ENCODE data around the gene MORC1.
"Not testable (repeated sequence)": the region's sequence is repeated elsewhere in the genome, so short reads cannot be mapped to it uniquely, and the experiment has no call there.

The MORC1 gene

DNA sequence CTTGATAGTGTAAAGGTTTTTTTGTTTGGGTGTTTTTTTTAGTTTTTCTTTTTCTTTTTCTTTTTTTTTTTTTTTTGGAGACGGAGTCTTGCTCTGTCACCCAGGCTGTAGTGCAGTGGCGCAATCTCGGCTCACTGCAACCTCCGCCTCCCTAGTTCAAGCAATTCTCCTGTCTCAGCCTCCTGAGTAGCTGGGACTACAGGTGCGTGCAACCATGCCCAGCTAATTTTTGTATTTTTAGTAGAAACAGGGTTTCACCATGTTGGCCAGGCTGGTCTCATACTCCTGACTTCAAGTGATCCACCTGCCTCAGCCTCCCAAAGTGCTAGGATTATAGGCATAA, 15.5 kb upstream of the MORC1 start:
- H3K4me3 ChIP-seq (ENCODE audit: low read length) = not testable (repeated sequence)

DNA sequence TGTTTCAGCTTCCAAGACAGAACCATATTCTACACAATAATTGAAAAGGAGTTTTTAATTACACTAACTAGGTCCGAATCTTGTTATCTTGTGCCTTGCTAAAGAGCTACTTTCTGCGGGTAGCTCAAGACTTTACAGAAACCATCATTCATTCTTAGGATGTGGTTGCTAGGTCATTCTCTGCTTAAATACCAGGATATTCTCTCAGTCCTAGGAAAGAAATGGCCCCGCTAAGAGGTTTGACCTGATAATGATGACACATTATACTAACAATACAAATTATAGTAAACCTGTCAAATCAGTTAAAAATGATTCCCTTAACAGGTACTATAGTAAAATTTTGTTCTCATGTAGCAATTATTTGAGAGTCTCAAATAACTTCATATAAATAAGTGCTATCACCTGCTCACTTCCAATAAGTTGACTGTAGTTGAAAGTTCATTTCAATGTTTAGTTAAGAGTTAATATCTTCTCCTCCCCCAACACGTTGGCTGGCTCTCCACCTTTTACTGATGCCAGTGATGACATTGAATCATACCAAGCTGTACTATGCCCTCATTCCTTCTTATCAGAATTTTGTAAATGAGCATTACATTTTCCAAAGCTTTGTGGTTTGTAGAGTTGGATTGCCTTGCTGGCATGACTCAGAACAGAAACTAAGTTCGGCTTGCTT, 15.0 kb upstream of the MORC1 start:
- no peak overlapping the region for H3K9ac ChIP-seq (ENCODE audit: low read length)
- H3K27ac ChIP-seq (ENCODE audit: low read length) = no peak overlapping the region
- H3K27me3 ChIP-seq (ENCODE audit: control insufficient read depth, insufficient read depth, low read length) = no peaks in the 10 kb centered on the region
- no peaks in the 10 kb centered on the region for H3K4me1 ChIP-seq (ENCODE audit: control insufficient read depth, low read depth, low read length)
- no peak overlapping the region for H3K4me3 ChIP-seq (ENCODE audit: low read length)
- no peaks in the 10 kb centered on the region for H3K36me3 ChIP-seq (ENCODE audit: control insufficient read depth, low read depth, low read length)
- no peaks in the 10 kb centered on the region for H3K9me3 ChIP-seq (ENCODE audit: control insufficient read depth, low read depth, low read length)

More for the DNA sequence above, 15.5 kb upstream of the MORC1 start:
- H3K27ac ChIP-seq (ENCODE audit: low read length); H3K36me3 ChIP-seq (ENCODE audit: control insufficient read depth, low read depth, low read length); H3K27me3 ChIP-seq (ENCODE audit: control insufficient read depth, insufficient read depth, low read length); H3K4me1 ChIP-seq (ENCODE audit: control insufficient read depth, low read depth, low read length); H3K9me3 ChIP-seq (ENCODE audit: control insufficient read depth, low read depth, low read length); H3K9ac ChIP-seq (ENCODE audit: low read length): not testable (repeated sequence)

DNA sequence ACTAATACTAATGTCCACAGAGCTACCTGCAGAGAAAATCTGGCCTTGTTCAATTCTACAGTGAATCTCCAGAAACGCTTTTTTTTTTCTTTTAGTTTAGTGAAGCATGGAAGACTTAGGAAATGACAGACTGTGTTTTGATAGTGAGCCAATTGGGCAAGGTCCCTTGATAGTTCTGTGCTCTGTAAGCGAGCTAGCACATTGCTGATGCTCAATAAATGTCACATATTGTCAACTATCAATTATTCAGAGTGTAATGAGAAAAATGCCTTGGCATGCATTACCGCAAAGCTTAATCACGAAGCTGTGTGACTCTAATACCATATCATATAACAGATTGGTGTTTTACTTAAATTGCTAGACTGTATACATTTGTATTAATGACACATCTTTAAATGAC, 13.3 kb upstream of the MORC1 start:
- no peaks in the 10 kb centered on the region for H3K27me3 ChIP-seq (ENCODE audit: control insufficient read depth, insufficient read depth, low read length)
- no peak overlapping the region for H3K27ac ChIP-seq (ENCODE audit: low read length)
- no peaks in the 10 kb centered on the region for H3K4me1 ChIP-seq (ENCODE audit: control insufficient read depth, low read depth, low read length)
- H3K9ac ChIP-seq (ENCODE audit: low read length) = no peak overlapping the region
- no peaks in the 10 kb centered on the region for H3K9me3 ChIP-seq (ENCODE audit: control insufficient read depth, low read depth, low read length)
- no peaks in the 10 kb centered on the region for H3K36me3 ChIP-seq (ENCODE audit: control insufficient read depth, low read depth, low read length)
- no peak overlapping the region for H3K4me3 ChIP-seq (ENCODE audit: low read length)

DNA sequence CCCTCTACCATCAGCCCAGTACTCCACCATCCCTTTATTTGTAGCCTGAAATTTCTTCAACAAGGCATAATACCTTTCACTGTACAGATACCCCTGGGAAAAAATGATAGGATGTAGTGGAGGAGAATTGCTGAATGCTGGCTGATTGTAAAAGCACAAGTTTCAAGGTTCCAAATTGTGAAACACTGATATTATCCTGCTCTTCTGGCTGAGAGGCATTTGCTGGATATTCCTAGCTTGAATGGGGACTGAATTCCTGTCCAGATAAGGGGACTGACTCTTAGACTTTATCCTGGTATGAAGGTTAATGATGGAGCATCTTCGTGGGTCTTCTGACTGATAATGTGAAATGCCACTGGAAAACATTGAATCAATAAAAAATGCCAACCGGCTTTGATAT, 9.6 kb upstream of the MORC1 start:
- Histone ChIP-seq H3K4me1 (ENCODE audit: control insufficient read depth, low read depth, low read length) (no peaks in the 10 kb centered on the region), H3K9me3 (ENCODE audit: control insufficient read depth, low read depth, low read length) (no peaks in the 10 kb centered on the region), H3K36me3 (ENCODE audit: control insufficient read depth, low read depth, low read length) (no peaks in the 10 kb centered on the region), H3K27me3 (ENCODE audit: control insufficient read depth, insufficient read depth, low read length) (no peaks in the 10 kb centered on the region), H3K9ac (ENCODE audit: low read length) (no peak overlapping the region), H3K27ac (ENCODE audit: low read length) (no peak overlapping the region), H3K4me3 (ENCODE audit: low read length) (no peak overlapping the region)

DNA sequence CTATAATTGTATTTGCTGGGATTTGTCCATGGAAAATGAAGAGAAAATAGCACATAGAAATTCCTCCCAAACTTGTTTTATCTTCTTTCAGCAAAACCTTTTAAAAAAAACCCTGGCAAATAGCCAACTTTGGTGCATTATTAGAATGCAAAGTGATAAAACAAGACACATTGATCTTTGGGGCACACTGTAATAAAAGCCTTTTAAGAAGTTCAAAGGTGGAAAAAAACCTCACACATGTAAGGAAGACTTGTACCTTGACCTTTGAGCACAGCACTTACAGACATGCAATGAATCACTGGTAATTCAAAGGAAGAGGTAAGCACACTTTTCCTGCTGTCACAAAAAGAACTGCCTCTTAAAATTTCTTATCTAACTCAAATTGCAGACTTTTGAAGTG, 8.0 kb upstream of the MORC1 start:
- H3K4me1 ChIP-seq (ENCODE audit: control insufficient read depth, low read depth, low read length) = no peaks in the 10 kb centered on the region
- H3K36me3 ChIP-seq (ENCODE audit: control insufficient read depth, low read depth, low read length) = no peaks in the 10 kb centered on the region
- no peaks in the 10 kb centered on the region for H3K9me3 ChIP-seq (ENCODE audit: control insufficient read depth, low read depth, low read length)
- no peak overlapping the region for H3K4me3 ChIP-seq (ENCODE audit: low read length)
- H3K27ac ChIP-seq (ENCODE audit: low read length) = no peak overlapping the region
- H3K9ac ChIP-seq (ENCODE audit: low read length) = no peak overlapping the region
- H3K27me3 ChIP-seq (ENCODE audit: control insufficient read depth, insufficient read depth, low read length) = no peaks in the 10 kb centered on the region

DNA sequence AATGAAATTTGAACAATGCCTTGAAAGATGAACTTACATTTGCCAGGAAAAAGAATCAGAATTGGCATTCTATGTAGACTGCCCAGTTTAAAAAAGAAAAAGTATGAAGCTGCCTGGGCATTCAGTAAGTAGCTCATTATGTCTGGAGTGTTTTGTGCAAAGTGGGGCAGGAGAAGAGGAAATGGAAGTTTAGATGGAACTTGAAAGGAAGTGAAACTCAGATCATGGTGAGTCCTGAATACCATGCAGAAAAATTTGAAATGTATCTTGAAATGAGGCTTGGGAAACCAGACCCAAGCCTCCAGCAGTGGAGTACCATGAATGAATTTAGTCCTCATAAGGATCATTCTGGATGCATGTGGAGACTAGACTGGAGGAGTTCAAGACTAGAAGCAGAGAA, 4.8 kb upstream of the MORC1 start:
- no peaks in the 10 kb centered on the region for H3K27me3 ChIP-seq (ENCODE audit: control insufficient read depth, insufficient read depth, low read length)
- no peaks in the 10 kb centered on the region for H3K36me3 ChIP-seq (ENCODE audit: control insufficient read depth, low read depth, low read length)
- H3K9me3 ChIP-seq (ENCODE audit: control insufficient read depth, low read depth, low read length) = no peaks in the 10 kb centered on the region
- no peak overlapping the region for H3K27ac ChIP-seq (ENCODE audit: low read length)
- no peak overlapping the region for H3K4me3 ChIP-seq (ENCODE audit: low read length)
- H3K9ac ChIP-seq (ENCODE audit: low read length) = no peak overlapping the region
- no peaks in the 10 kb centered on the region for H3K4me1 ChIP-seq (ENCODE audit: control insufficient read depth, low read depth, low read length)

DNA sequence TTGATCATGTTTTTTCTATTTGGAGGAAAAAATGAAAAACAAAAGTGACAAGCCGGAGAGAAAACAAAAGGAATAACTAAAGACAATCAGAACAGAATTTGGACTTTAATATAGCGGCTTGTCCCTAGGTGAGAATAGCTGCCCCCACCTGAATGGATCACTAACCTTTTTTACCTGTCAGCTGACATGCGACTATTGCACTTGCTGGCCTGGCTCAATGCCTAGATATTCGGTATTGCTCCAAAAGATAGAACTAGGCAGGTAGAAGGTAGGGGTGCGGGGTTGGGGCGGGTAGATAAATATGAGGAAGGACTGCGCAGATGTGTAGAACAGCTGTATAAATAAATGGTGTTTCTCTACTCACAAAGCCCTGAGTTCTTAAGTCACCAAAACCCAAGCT, 650 bp upstream of the MORC1 start:
- H3K4me3 ChIP-seq (ENCODE audit: low read length) = no peak overlapping the region
- H3K27me3 ChIP-seq (ENCODE audit: control insufficient read depth, insufficient read depth, low read length) = no peaks in the 10 kb centered on the region
- H3K36me3 ChIP-seq (ENCODE audit: control insufficient read depth, low read depth, low read length) = no peaks in the 10 kb centered on the region
- no peak overlapping the region for H3K9ac ChIP-seq (ENCODE audit: low read length)
- no peaks in the 10 kb centered on the region for H3K4me1 ChIP-seq (ENCODE audit: control insufficient read depth, low read depth, low read length)
- H3K9me3 ChIP-seq (ENCODE audit: control insufficient read depth, low read depth, low read length) = no peaks in the 10 kb centered on the region
- H3K27ac ChIP-seq (ENCODE audit: low read length) = no peak overlapping the region

DNA sequence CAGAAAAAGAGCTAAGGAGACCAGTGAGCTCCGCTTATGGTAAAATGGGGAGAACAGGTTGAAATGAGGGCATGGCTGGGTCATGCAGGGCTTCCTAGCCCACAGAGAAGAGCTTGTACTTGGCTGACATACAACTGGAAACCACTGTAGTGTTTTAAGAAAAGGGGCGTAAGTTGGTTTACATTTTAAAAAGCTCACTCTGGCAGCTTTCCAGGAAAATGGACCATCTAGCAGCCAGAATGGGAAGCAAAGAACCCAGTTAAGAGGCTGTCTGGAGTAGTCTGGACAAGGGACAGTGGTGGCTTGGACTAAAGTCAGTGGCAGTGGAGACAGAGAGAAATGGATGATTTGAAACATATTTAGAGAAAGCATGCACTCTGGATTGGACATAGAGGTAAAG, 1.9 kb downstream of the MORC1 start:
- Histone ChIP-seq H3K27ac (ENCODE audit: low read length) (no peak overlapping the region), H3K36me3 (ENCODE audit: control insufficient read depth, low read depth, low read length) (no peaks in the 10 kb centered on the region), H3K4me1 (ENCODE audit: control insufficient read depth, low read depth, low read length) (no peaks in the 10 kb centered on the region), H3K9ac (ENCODE audit: low read length) (no peak overlapping the region), H3K27me3 (ENCODE audit: control insufficient read depth, insufficient read depth, low read length) (no peaks in the 10 kb centered on the region), H3K9me3 (ENCODE audit: control insufficient read depth, low read depth, low read length) (no peaks in the 10 kb centered on the region), H3K4me3 (ENCODE audit: low read length) (no peak overlapping the region)

DNA sequence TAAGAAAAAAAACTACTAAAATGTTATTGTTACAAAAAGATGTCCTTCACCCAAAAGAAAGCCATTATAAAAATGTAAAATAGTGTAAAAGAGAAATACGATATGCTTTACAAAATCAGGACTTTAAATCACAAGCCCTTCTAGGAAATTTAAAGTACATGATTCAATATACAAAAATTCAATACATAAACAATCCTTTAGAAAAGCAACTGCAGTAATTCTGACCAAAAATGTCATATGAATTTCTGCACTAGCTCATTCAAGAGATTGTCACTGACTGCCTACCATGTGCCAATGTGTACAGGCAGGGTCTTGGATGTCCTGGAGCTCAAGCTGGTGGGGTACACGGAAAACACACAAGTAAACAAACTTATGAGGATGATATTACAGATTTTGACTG, 2.5 kb downstream of the MORC1 start:
- Histone ChIP-seq H3K9me3 (ENCODE audit: control insufficient read depth, low read depth, low read length) (no peaks in the 10 kb centered on the region), H3K27ac (ENCODE audit: low read length) (no peak overlapping the region), H3K27me3 (ENCODE audit: control insufficient read depth, insufficient read depth, low read length) (no peaks in the 10 kb centered on the region), H3K9ac (ENCODE audit: low read length) (no peak overlapping the region), H3K4me3 (ENCODE audit: low read length) (no peak overlapping the region), H3K4me1 (ENCODE audit: control insufficient read depth, low read depth, low read length) (no peaks in the 10 kb centered on the region), H3K36me3 (ENCODE audit: control insufficient read depth, low read depth, low read length) (no peaks in the 10 kb centered on the region)

DNA sequence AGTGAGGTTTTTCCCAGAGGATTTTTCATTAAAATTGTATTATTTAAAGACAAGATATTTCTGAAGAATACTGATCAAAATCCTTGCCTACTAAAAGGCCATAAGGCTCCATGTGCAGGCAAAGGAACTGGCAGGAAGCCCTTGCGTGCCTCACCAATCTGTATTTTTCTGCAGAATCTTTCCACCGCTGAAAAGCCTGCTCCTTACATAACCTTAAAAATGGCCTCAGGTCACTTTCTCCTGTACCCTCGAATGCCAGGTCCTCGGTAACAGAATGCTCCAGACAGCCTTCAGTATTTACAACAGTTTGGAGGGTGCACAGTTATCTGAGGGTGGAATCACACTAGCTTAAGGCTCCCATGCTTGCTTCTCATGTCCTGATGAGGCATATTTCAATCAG, 3.2 kb downstream of the MORC1 start:
- Histone ChIP-seq H3K27ac (ENCODE audit: low read length) (no peak overlapping the region), H3K36me3 (ENCODE audit: control insufficient read depth, low read depth, low read length) (no peaks in the 10 kb centered on the region), H3K4me1 (ENCODE audit: control insufficient read depth, low read depth, low read length) (no peaks in the 10 kb centered on the region), H3K4me3 (ENCODE audit: low read length) (no peak overlapping the region), H3K9ac (ENCODE audit: low read length) (no peak overlapping the region), H3K27me3 (ENCODE audit: control insufficient read depth, insufficient read depth, low read length) (no peaks in the 10 kb centered on the region), H3K9me3 (ENCODE audit: control insufficient read depth, low read depth, low read length) (no peaks in the 10 kb centered on the region)

DNA sequence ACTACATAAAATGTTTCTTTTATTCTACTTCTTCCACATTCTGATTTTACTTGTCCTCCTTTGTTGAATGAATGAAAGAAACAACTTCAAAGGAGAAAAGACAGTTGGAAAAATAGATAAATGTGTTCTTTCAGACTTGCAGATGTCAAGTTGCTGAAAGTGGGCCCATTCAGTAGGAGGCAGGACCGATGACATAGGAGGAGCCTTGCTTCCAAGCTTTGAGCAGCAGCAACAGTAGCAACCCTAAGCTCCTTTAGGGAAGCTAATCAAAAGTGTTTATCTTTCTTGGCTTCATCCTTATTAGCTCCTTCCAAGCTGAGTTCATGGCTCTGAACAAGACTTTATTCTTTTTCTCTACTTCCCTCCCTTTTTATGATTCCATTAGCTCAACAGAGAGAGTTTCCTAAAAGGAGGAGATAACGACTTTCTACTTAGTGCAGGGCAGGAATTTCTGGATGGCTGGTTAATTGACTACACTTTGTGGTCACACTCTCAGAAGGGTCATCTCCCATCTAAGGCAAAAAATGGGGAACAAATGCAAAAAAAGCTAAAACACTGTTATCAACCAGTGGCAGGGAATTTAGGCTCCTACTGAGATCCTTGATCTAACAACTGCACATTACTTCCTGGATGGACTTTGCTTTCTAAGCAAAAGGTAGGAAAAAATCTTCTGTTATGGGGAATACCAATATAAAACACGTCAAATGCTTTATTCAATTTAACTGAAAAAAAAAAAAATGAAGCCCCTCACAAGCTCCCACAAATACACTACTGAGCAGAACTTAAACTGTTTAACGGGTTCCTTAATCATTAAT, 4.8 kb downstream of the MORC1 start:
- no peak overlapping the region for H3K27ac ChIP-seq (ENCODE audit: low read length)
- H3K36me3 ChIP-seq (ENCODE audit: control insufficient read depth, low read depth, low read length) = no peaks in the 10 kb centered on the region
- H3K27me3 ChIP-seq (ENCODE audit: control insufficient read depth, insufficient read depth, low read length) = no peaks in the 10 kb centered on the region
- no peaks in the 10 kb centered on the region for H3K4me1 ChIP-seq (ENCODE audit: control insufficient read depth, low read depth, low read length)
- H3K4me3 ChIP-seq (ENCODE audit: low read length) = no peak overlapping the region
- H3K9me3 ChIP-seq (ENCODE audit: control insufficient read depth, low read depth, low read length) = no peaks in the 10 kb centered on the region
- H3K9ac ChIP-seq (ENCODE audit: low read length) = no peak overlapping the region

DNA sequence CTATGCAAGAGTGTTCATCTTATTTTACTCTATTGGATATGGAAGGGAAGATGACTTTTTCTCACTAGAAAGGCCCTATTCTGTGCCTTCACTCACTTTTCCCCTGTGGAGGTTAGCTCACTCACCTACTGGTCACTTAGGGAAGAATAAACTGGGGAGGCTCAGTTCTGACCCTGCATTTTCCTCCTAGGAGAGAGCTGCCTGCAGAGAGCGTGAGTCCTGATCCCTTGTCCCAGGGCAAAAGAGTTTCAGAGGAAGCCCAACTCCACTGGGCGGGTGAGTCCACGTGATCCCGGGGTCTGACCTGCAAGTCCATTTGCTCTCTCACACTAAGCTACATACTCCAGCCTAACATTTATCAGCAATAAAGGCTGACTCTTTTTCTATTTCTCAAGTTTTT, 8.4 kb downstream of the MORC1 start:
- no peaks in the 10 kb centered on the region for H3K9me3 ChIP-seq (ENCODE audit: control insufficient read depth, low read depth, low read length)
- no peaks in the 10 kb centered on the region for H3K36me3 ChIP-seq (ENCODE audit: control insufficient read depth, low read depth, low read length)
- no peak overlapping the region for H3K4me3 ChIP-seq (ENCODE audit: low read length)
- no peak overlapping the region for H3K27ac ChIP-seq (ENCODE audit: low read length)
- no peaks in the 10 kb centered on the region for H3K27me3 ChIP-seq (ENCODE audit: control insufficient read depth, insufficient read depth, low read length)
- H3K9ac ChIP-seq (ENCODE audit: low read length) = no peak overlapping the region
- no peaks in the 10 kb centered on the region for H3K4me1 ChIP-seq (ENCODE audit: control insufficient read depth, low read depth, low read length)
